ENCODE results near the gene PRDM16.
"Not testable (repeated sequence)": the region's sequence is repeated elsewhere in the genome, so short reads cannot be mapped to it uniquely, and the experiment has no call there.

The PRDM16 gene

GRCh38 chr1:3082571-3083516, 13.8 kb downstream of the PRDM16 start:
- Histone ChIP-seq H3K9me3 (ENCODE audit: control insufficient read depth, insufficient read depth, low read length) (no peaks in the 10 kb centered on the region), H3K9ac (ENCODE audit: low read depth, low read length) (no peak overlapping the region), H3K36me3 (ENCODE audit: insufficient read depth, low read length) (no peaks in the 10 kb centered on the region), H3K4me1 (ENCODE audit: insufficient read depth, low read length) (no peaks in the 10 kb centered on the region)

GRCh38 chr1:3084154-3084553, 15.2 kb downstream of the PRDM16 start:
- Histone ChIP-seq H3K9ac (ENCODE audit: low read depth, low read length) (no peak overlapping the region), H3K36me3 (ENCODE audit: insufficient read depth, low read length) (no peaks in the 10 kb centered on the region), H3K4me1 (ENCODE audit: insufficient read depth, low read length) (no peaks in the 10 kb centered on the region), H3K9me3 (ENCODE audit: control insufficient read depth, insufficient read depth, low read length) (no peaks in the 10 kb centered on the region)

- Histone ChIP-seq H3K9me3 (ENCODE audit: control insufficient read depth, insufficient read depth, low read length) (no peaks in the 10 kb centered on the region), H3K4me1 (ENCODE audit: insufficient read depth, low read length) (no peaks in the 10 kb centered on the region), H3K36me3 (ENCODE audit: insufficient read depth, low read length) (no peaks in the 10 kb centered on the region)
Measured at GRCh38 chr1:3084726-3085125, 15.7 kb downstream of the PRDM16 start.

GRCh38 chr1:3085721-3086120, 16.7 kb downstream of the PRDM16 start:
- Histone ChIP-seq H3K36me3 (ENCODE audit: insufficient read depth, low read length) (no peaks in the 10 kb centered on the region), H3K4me1 (ENCODE audit: insufficient read depth, low read length) (no peaks in the 10 kb centered on the region), H3K9me3 (ENCODE audit: control insufficient read depth, insufficient read depth, low read length) (no peaks in the 10 kb centered on the region), H3K9ac (ENCODE audit: low read depth, low read length) (no peak overlapping the region)

More at GRCh38 chr1:3084726-3085125, 15.7 kb downstream of the PRDM16 start:
- H3K9ac ChIP-seq (ENCODE audit: low read depth, low read length): no peak overlapping the region

- H3K4me1 ChIP-seq (ENCODE audit: insufficient read depth, low read length): no peaks in the 10 kb centered on the region
- H3K36me3 ChIP-seq (ENCODE audit: insufficient read depth, low read length): no peaks in the 10 kb centered on the region
- H3K9me3 ChIP-seq (ENCODE audit: control insufficient read depth, insufficient read depth, low read length): no peaks in the 10 kb centered on the region
- H3K9ac ChIP-seq (ENCODE audit: low read depth, low read length): no peak overlapping the region
Measured at GRCh38 chr1:3086272-3086974, 17.4 kb downstream of the PRDM16 start.

GRCh38 chr1:3087049-3087448, 18.0 kb downstream of the PRDM16 start:
- Histone ChIP-seq H3K4me1 (ENCODE audit: insufficient read depth, low read length) (no peaks in the 10 kb centered on the region), H3K9ac (ENCODE audit: low read depth, low read length) (no peak overlapping the region), H3K9me3 (ENCODE audit: control insufficient read depth, insufficient read depth, low read length) (no peaks in the 10 kb centered on the region), H3K36me3 (ENCODE audit: insufficient read depth, low read length) (no peaks in the 10 kb centered on the region; the same call in 1 of the 2 replicates)

- not testable (repeated sequence) for H3K4me1 ChIP-seq (ENCODE audit: insufficient read depth, low read length); H3K36me3 ChIP-seq (ENCODE audit: insufficient read depth, low read length); H3K9me3 ChIP-seq (ENCODE audit: control insufficient read depth, insufficient read depth, low read length); H3K9ac ChIP-seq (ENCODE audit: low read depth, low read length)
Measured at GRCh38 chr1:3087946-3088668, 19.1 kb downstream of the PRDM16 start.

GRCh38 chr1:3089490-3089889, 20.5 kb downstream of the PRDM16 start:
- Histone ChIP-seq H3K36me3 (ENCODE audit: insufficient read depth, low read length) (no peaks in the 10 kb centered on the region; the same call in 1 of the 2 replicates), H3K9ac (ENCODE audit: low read depth, low read length) (no peak overlapping the region), H3K4me1 (ENCODE audit: insufficient read depth, low read length) (no peaks in the 10 kb centered on the region), H3K9me3 (ENCODE audit: control insufficient read depth, insufficient read depth, low read length) (no peaks in the 10 kb centered on the region)

- H3K9ac ChIP-seq (ENCODE audit: low read depth, low read length): no peak overlapping the region
- no peaks in the 10 kb centered on the region; the same call in 1 of the 2 replicates for H3K36me3 ChIP-seq (ENCODE audit: insufficient read depth, low read length)
- no peaks in the 10 kb centered on the region for H3K4me1 ChIP-seq (ENCODE audit: insufficient read depth, low read length)
- no peaks in the 10 kb centered on the region for H3K9me3 ChIP-seq (ENCODE audit: control insufficient read depth, insufficient read depth, low read length)
Measured at GRCh38 chr1:3091334-3091733, 22.3 kb downstream of the PRDM16 start.

- Histone ChIP-seq H3K9me3 (ENCODE audit: control insufficient read depth, insufficient read depth, low read length) (no peaks in the 10 kb centered on the region), H3K36me3 (ENCODE audit: insufficient read depth, low read length) (no peaks in the 10 kb centered on the region; the same call in 1 of the 2 replicates), H3K9ac (ENCODE audit: low read depth, low read length) (no peak overlapping the region), H3K4me1 (ENCODE audit: insufficient read depth, low read length) (no peaks in the 10 kb centered on the region)
Measured at GRCh38 chr1:3092530-3092929, 23.5 kb downstream of the PRDM16 start.

GRCh38 chr1:3093898-3094626, 25.1 kb downstream of the PRDM16 start:
- Histone ChIP-seq H3K9me3 (ENCODE audit: control insufficient read depth, insufficient read depth, low read length) (no peaks in the 10 kb centered on the region), H3K4me1 (ENCODE audit: insufficient read depth, low read length) (no peaks in the 10 kb centered on the region), H3K9ac (ENCODE audit: low read depth, low read length) (no peak overlapping the region), H3K36me3 (ENCODE audit: insufficient read depth, low read length) (no peaks in the 10 kb centered on the region; the same call in 1 of the 2 replicates)

- no peaks in the 10 kb centered on the region for H3K9me3 ChIP-seq (ENCODE audit: control insufficient read depth, insufficient read depth, low read length)
- no peaks in the 10 kb centered on the region for H3K4me1 ChIP-seq (ENCODE audit: insufficient read depth, low read length)
- no peaks in the 10 kb centered on the region; the same call in 1 of the 2 replicates for H3K36me3 ChIP-seq (ENCODE audit: insufficient read depth, low read length)
Measured at GRCh38 chr1:3094863-3095780, 26.1 kb downstream of the PRDM16 start.

GRCh38 chr1:3096345-3096744, 27.3 kb downstream of the PRDM16 start:
- Histone ChIP-seq H3K9me3 (ENCODE audit: control insufficient read depth, insufficient read depth, low read length) (no peaks in the 10 kb centered on the region), H3K4me1 (ENCODE audit: insufficient read depth, low read length) (no peaks in the 10 kb centered on the region), H3K36me3 (ENCODE audit: insufficient read depth, low read length) (no peaks in the 10 kb centered on the region; the same call in 1 of the 2 replicates), H3K9ac (ENCODE audit: low read depth, low read length) (no peak overlapping the region)

More at GRCh38 chr1:3094863-3095780, 26.1 kb downstream of the PRDM16 start:
- H3K9ac ChIP-seq (ENCODE audit: low read depth, low read length): no peak overlapping the region
